DOHH2 (cell line): Measurements from ENCODE around the gene TFDP1.

Experiments
- EZH2phosphoT487 ChIP-seq: fragments of 200-600 bp; sonication (generic); IDR thresholded peaks from 2 replicates; pipeline ENCODE4 v1.6.1; 2017; ENCODE audit warnings: borderline replicate concordance, mild to moderate bottlenecking, antibody characterized with exemption, low read length, moderate library complexity, mixed read lengths
- TF ChIP-seq, protein P1 (sequence below): fragments of 200-600 bp; sonication (generic); IDR thresholded peaks from one replicate; pipeline ENCODE4 v1.5.1; 2014; ENCODE audit warnings: antibody characterized with exemption, mild to moderate bottlenecking, low read depth, low read length; ENCODE audit not compliant: poor library complexity, severe bottlenecking

DNA sequence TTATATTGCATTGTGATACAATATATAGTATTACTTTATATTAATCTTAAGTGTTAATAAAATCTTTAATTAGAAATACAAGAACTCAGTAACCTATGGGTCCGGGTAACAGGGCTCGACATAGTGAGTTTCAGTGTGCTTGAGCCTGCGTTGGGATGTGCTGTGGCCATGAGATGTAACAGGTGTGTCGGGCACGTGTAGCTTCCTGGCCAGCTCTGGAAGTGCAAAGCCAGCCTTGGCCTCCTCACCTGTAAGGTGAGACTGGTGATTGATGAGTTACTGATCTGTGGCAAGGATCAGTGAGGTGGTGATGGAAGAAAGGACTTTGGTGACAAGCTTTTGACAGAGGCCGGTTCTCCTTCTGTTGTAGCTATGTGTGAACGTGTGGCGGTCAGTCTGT, 54.3 kb downstream of the TFDP1 start:
- TF ChIP-seq, protein P1, sequence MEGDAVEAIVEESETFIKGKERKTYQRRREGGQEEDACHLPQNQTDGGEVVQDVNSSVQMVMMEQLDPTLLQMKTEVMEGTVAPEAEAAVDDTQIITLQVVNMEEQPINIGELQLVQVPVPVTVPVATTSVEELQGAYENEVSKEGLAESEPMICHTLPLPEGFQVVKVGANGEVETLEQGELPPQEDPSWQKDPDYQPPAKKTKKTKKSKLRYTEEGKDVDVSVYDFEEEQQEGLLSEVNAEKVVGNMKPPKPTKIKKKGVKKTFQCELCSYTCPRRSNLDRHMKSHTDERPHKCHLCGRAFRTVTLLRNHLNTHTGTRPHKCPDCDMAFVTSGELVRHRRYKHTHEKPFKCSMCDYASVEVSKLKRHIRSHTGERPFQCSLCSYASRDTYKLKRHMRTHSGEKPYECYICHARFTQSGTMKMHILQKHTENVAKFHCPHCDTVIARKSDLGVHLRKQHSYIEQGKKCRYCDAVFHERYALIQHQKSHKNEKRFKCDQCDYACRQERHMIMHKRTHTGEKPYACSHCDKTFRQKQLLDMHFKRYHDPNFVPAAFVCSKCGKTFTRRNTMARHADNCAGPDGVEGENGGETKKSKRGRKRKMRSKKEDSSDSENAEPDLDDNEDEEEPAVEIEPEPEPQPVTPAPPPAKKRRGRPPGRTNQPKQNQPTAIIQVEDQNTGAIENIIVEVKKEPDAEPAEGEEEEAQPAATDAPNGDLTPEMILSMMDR = no peak
- no peak for TF ChIP-seq EZH2phosphoT487
